OCI-M1 (cell line): Measurements from ENCODE around the gene ISG15.
A peak's percentile ranks its signal among the peaks of the same experiment; 100 is the strongest.
"Not testable (repeated sequence)": the region's sequence is repeated elsewhere in the genome, so short reads cannot be mapped to it uniquely, and the experiment has no call there.

ENCODE experiments used
- DNase-seq: peaks from one replicate; lab custom pipeline; 2025; lab: John Stamatoyannopoulos, UW

Gene ISG15

GRCh38 chr1:1046767-1047166, 33.5 kb downstream of the ISG15 start:
- DNase-seq: no peak

- DNase-seq: no peak
Observed at GRCh38 chr1:1047407-1047806, 34.1 kb downstream of the ISG15 start.

- no peak for DNase-seq
Observed at GRCh38 chr1:1047963-1048362, 34.7 kb downstream of the ISG15 start.

GRCh38 chr1:1048765-1049164, 35.5 kb downstream of the ISG15 start:
- DNase-seq: no peak

GRCh38 chr1:1049318-1050165, 36.2 kb downstream of the ISG15 start:
- no peak for DNase-seq

- no peak for DNase-seq
Observed at GRCh38 chr1:1050577-1051052, 37.3 kb downstream of the ISG15 start.

GRCh38 chr1:1051127-1051810, 38.0 kb downstream of the ISG15 start:
- no peak for DNase-seq

- no peak for DNase-seq
Observed at GRCh38 chr1:1052003-1052840, 38.9 kb downstream of the ISG15 start.

GRCh38 chr1:1053022-1053421, 39.7 kb downstream of the ISG15 start:
- DNase-seq: no peak

- no peak for DNase-seq
Observed at GRCh38 chr1:1053682-1054081, 40.4 kb downstream of the ISG15 start.

GRCh38 chr1:1054099-1054700, 40.9 kb downstream of the ISG15 start:
- no peak for DNase-seq

- no peak for DNase-seq
Observed at GRCh38 chr1:1054971-1055370, 41.7 kb downstream of the ISG15 start.

GRCh38 chr1:1055841-1056736, 42.8 kb downstream of the ISG15 start:
- no peak for DNase-seq

GRCh38 chr1:1057769-1058087, 44.4 kb downstream of the ISG15 start:
- not testable (repeated sequence) for DNase-seq

GRCh38 chr1:1058088-1058905, 45.0 kb downstream of the ISG15 start:
- no peak for DNase-seq

GRCh38 chr1:1058921-1059493, 45.7 kb downstream of the ISG15 start:
- DNase-seq: no peak

GRCh38 chr1:1059494-1060280, 46.4 kb downstream of the ISG15 start:
- DNase-seq: peak; percentile 96

GRCh38 chr1:1060281-1061000, 47.1 kb downstream of the ISG15 start:
- no peak for DNase-seq
